Prostate gland (tissue), 2 donors: ENCODE results near the gene NFASC. TPM values are rescaled to one million over a fixed set of nuclear protein-coding genes. Genes with fewer than 3 reads are reported as not detected.
A peak's percentile ranks its signal among the peaks of the same experiment; 100 is the strongest.

Source experiments
- DNase-seq: peaks from one replicate; pipeline ENCODE4 v3.0.0-alpha.2; 2019; ENCODE audit warnings: low spot score
- H3K27ac ChIP-seq, 2 donors: fragments of 200-600 bp; sonication (generic); 2 replicates each; pipeline ENCODE4 v1.5.1; 2017 to 2019
- H3K27me3 ChIP-seq: fragments of 200-600 bp; sonication (generic); replicated peaks from 2 replicates; pipeline ENCODE4 v1.5.1; 2019; ENCODE audit not compliant: insufficient read depth
- H3K36me3 ChIP-seq, 2 donors: fragments of 200-600 bp; sonication (generic); 1 replicate in 1 of 2; 2 replicates in 1 of 2; pipeline versions ENCODE4 v1.5.1 to v1.8.1; 2017 to 2019
- H3K4me1 ChIP-seq: fragments of 200-600 bp; sonication (generic); replicated peaks from 2 replicates; pipeline ENCODE4 v1.5.1; 2019
- H3K4me3 ChIP-seq, 2 donors: fragments of 200-600 bp; sonication (generic); 2 replicates each; pipeline ENCODE4 v1.5.1; 2017 to 2019
- H3K9me3 ChIP-seq: fragments of 200-600 bp; sonication (generic); 2 replicates; pipeline ENCODE4 v1.5.1; 2017
- CTCF ChIP-seq, 4 experiments: fragments of 200-600 bp in 2 of 4; fragments of 450-650 bp in 2 of 4; sonication (generic) in 2 of 4; IDR thresholded peaks; 1 replicate in 3 of 4; 2 replicates in 1 of 4; pipeline ENCODE4 v1.5.1; 2016 to 2019; ENCODE audit warnings: antibody characterized with exemption in 4 of 4, mild to moderate bottlenecking in 2 of 4, moderate library complexity in 2 of 4
- POLR2A ChIP-seq: fragments of 450-650 bp; IDR thresholded peaks from one replicate; pipeline ENCODE4 v1.6.1; 2016; ENCODE audit warnings: antibody characterized with exemption, mild to moderate bottlenecking
- POLR2AphosphoS5 ChIP-seq: sonication (generic); formaldehyde crosslinking; IDR thresholded peaks from one replicate; pipeline ENCODE4 v1.6.1; 2017; ENCODE audit warnings: antibody characterized with exemption
- WGBS: methylation state at CpG from one replicate; pipeline ENCODE4 v1.1.5; 2018; 5-methylcytosine and 5-hydroxymethylcytosine counted together
- intact Hi-C: fragments of 100-400 bp; cut with DNase I; formaldehyde crosslinking; loops from one replicate; pipeline ENCODE4 v1.14.2; 2022
- total RNA-seq, 2 donors: library from RNA; depleted of rRNA; stranded (reverse); fragments of >200 nt; gene quantifications; one replicate each; pipeline ENCODE4 v1.1.0, GENCODE V29; 2016

NFASC gene
- total RNA-seq, 2 donors from 2014 or later, result 3.7 to 13.2 TPM

DNA sequence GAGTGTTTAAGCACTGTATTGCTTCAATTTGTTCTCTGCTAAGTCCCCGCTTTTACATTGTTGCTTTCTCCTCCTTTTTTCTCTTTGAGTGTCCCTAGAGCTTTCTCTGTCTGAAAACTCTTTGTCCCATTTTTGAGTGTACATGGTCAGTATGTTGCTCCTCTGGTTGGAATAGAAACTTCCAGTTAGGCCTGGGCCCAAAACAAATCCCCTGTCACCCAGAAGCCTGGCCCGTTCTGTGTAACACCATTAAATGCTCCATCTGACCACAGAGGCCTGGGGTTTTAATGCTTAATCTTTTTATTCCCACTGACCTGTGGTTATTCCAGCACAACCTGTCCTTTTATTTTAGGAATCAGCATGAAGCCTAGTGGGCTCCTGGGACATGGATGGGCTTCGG, 28.3 kb upstream of the NFASC start:
- Histone ChIP-seq H3K27me3 (no peaks in the 10 kb centered on the region), H3K4me1 (no peaks in the 10 kb centered on the region), H3K36me3 (no peaks in the 10 kb centered on the region), H3K4me3 (no peak overlapping the region), H3K9me3 (no peaks in the 10 kb centered on the region), H3K27ac (no peak overlapping the region)
- intact Hi-C loops, result no loop called here
- no peak for DNase-seq
- TF ChIP-seq POLR2AphosphoS5 (no peak), CTCF (IDR thresholded peaks at IDR 0.05) (no peak), POLR2A (no peak)
- 73% methylated on average over 3 of the region's 3 CpGs for WGBS

- intact Hi-C loops, result no loop called here
- no peak overlapping the region for H3K27ac ChIP-seq
- TF ChIP-seq POLR2AphosphoS5, result peak; percentile 51
- TF ChIP-seq POLR2A, result no peak
- no peaks in the 10 kb centered on the region for H3K27me3 ChIP-seq
- H3K36me3 ChIP-seq, result no peaks in the 10 kb centered on the region
- no peaks in the 10 kb centered on the region for H3K9me3 ChIP-seq
- no peak for DNase-seq
- no peak overlapping the region for H3K4me3 ChIP-seq
- H3K4me1 ChIP-seq, result no peaks in the 10 kb centered on the region
Observed at GRCh38 chr1:204842892-204843291, 27.8 kb upstream of the NFASC start.

DNA sequence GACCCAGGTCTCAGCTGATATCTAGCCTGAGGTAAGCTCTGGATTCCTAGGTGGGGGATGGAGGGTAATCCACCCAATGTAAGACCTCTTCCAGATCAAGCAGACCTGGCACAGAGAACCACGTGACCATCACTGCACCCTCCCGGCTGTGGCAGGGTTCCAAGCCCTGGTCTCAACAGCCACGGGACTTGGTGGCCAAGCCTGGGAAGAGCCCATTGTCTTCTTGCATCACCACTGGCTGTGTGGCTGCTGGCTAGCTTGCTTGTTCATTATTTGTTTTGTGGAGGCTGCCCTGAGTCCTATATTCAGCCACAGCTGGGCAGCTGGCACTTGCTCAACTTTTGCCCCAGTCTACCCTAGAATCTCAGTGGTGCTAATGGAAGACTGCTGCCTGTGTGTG, 24.1 kb upstream of the NFASC start:
- 46% methylated on average over 3 of the region's 3 CpGs for WGBS
- no peak for TF ChIP-seq CTCF (IDR thresholded peaks at IDR 0.05)
- no peak for TF ChIP-seq POLR2A
- TF ChIP-seq POLR2AphosphoS5, result no peak
- no peak overlapping the region for H3K4me3 ChIP-seq
- H3K27ac ChIP-seq, result no peak overlapping the region
- no peaks in the 10 kb centered on the region for H3K9me3 ChIP-seq
- H3K27me3 ChIP-seq, result no peaks in the 10 kb centered on the region
- no peaks in the 10 kb centered on the region for H3K4me1 ChIP-seq
- H3K36me3 ChIP-seq, result no peaks in the 10 kb centered on the region
- DNase-seq, result no peak
- intact Hi-C loops, result no loop called here

- intact Hi-C loops, result no loop called here
- TF ChIP-seq CTCF (IDR thresholded peaks at IDR 0.05) (no peak), POLR2AphosphoS5 (no peak), POLR2A (no peak)
- no peak overlapping the region for H3K27ac ChIP-seq
- H3K9me3 ChIP-seq, result no peaks in the 10 kb centered on the region
- no peaks in the 10 kb centered on the region for H3K27me3 ChIP-seq
- WGBS, result 44% methylated on average over 5 of the region's 5 CpGs
- no peak for DNase-seq
- no peak overlapping the region for H3K4me3 ChIP-seq
- no peaks in the 10 kb centered on the region for H3K4me1 ChIP-seq
- H3K36me3 ChIP-seq, result no peaks in the 10 kb centered on the region
Observed at GRCh38 chr1:204848579-204848978, 22.1 kb upstream of the NFASC start.

- Histone ChIP-seq H3K9me3 (no peaks in the 10 kb centered on the region), H3K4me3 (no peak overlapping the region), H3K27ac (no peak overlapping the region), H3K36me3 (no peaks in the 10 kb centered on the region), H3K4me1 (no peaks in the 10 kb centered on the region), H3K27me3 (no peaks in the 10 kb centered on the region)
- intact Hi-C loops, result no loop called here
- TF ChIP-seq POLR2A, result no peak
- no peak for TF ChIP-seq CTCF (IDR thresholded peaks at IDR 0.05)
- no peak for TF ChIP-seq POLR2AphosphoS5
- DNase-seq, result no peak
- 89% methylated on average over 2 of the region's 2 CpGs for WGBS
Observed at GRCh38 chr1:204852854-204853253, 17.8 kb upstream of the NFASC start.
